Progenitor cell of endocrine pancreas (in vitro differentiated cells): ENCODE results near the gene RING1. TPM values are rescaled to one million over a fixed set of nuclear protein-coding genes. Genes with fewer than 3 reads are reported as not detected.
A peak's percentile ranks its signal among the peaks of the same experiment; 100 is the strongest.

Experiments
- DNase-seq: peaks from one replicate; pipeline ENCODE4 v3.0.0; 2021; ENCODE audit warnings: low spot score; ENCODE audit not compliant: unreplicated experiment
- H3K27ac Mint-ChIP-seq: 2 replicates; pipeline ENCODE4 v1.8.0; 2021; ENCODE audit warnings: mild to moderate bottlenecking, moderate library complexity, mixed read lengths
- H3K27me3 Mint-ChIP-seq: 2 replicates; pipeline ENCODE4 v1.8.0; 2021; ENCODE audit warnings: mixed read lengths
- H3K36me3 Mint-ChIP-seq: 2 replicates; pipeline ENCODE4 v1.8.0; 2022; ENCODE audit warnings: mixed read lengths; ENCODE audit not compliant: insufficient read depth
- H3K4me1 Mint-ChIP-seq: 2 replicates; pipeline ENCODE4 v1.8.0; 2021; ENCODE audit warnings: low read depth, mixed read lengths
- H3K4me3 Mint-ChIP-seq: 2 replicates; pipeline ENCODE4 v1.8.0; 2021; ENCODE audit warnings: low read depth, mild to moderate bottlenecking, moderate library complexity, mixed read lengths
- H3K9me3 Mint-ChIP-seq: 2 replicates; pipeline ENCODE4 v1.8.0; 2021; ENCODE audit warnings: low read depth, mixed read lengths
- microRNA-seq: library from miRNA; unstranded; fragments of <30 nt; microRNA quantifications from one replicate; pipeline ENCODE4 v1.1.0, GENCODE V29; 2020; ENCODE audit warnings: borderline number of aligned reads; ENCODE audit not compliant: unreplicated experiment
- total RNA-seq: library from RNA; stranded (reverse); gene quantifications from 2 replicates; pipeline ENCODE4 v1.2.1, GENCODE V29; 2021
- TF ChIP-seq, protein P1 (sequence below): fragments of 200-600 bp; sonication (generic); IDR thresholded peaks from one replicate; pipeline ENCODE4 v1.5.0; 2021; ENCODE audit warnings: antibody characterized with exemption, mild to moderate bottlenecking; ENCODE audit not compliant: unreplicated experiment

The RING1 gene
- total RNA-seq, 1 donor from 2014 or later, result 62.4 TPM

GRCh38 chr6:33252759-33253158 lies 44.5 kb downstream of the RING1 start:
- no peak for DNase-seq
- Mint-ChIP-seq H3K27ac (no peak overlapping the region), H3K27me3 (peaks cover 2% of the 10 kb centered on the region), H3K4me3 (no peak overlapping the region), H3K9me3 (no peaks in the 10 kb centered on the region), H3K36me3 (peaks cover 21% of the 10 kb centered on the region), H3K4me1 (peaks cover 18% of the 10 kb centered on the region)
- TF ChIP-seq, protein P1, sequence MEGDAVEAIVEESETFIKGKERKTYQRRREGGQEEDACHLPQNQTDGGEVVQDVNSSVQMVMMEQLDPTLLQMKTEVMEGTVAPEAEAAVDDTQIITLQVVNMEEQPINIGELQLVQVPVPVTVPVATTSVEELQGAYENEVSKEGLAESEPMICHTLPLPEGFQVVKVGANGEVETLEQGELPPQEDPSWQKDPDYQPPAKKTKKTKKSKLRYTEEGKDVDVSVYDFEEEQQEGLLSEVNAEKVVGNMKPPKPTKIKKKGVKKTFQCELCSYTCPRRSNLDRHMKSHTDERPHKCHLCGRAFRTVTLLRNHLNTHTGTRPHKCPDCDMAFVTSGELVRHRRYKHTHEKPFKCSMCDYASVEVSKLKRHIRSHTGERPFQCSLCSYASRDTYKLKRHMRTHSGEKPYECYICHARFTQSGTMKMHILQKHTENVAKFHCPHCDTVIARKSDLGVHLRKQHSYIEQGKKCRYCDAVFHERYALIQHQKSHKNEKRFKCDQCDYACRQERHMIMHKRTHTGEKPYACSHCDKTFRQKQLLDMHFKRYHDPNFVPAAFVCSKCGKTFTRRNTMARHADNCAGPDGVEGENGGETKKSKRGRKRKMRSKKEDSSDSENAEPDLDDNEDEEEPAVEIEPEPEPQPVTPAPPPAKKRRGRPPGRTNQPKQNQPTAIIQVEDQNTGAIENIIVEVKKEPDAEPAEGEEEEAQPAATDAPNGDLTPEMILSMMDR, result no peak

GRCh38 chr6:33254591-33254990 lies 46.3 kb downstream of the RING1 start:
- Mint-ChIP-seq H3K4me1 (peaks cover 7% of the 10 kb centered on the region), H3K27ac (no peak overlapping the region), H3K36me3 (peaks cover 32% of the 10 kb centered on the region), H3K4me3 (no peak overlapping the region), H3K27me3 (no peaks in the 10 kb centered on the region), H3K9me3 (no peaks in the 10 kb centered on the region)
- DNase-seq, result no peak
- TF ChIP-seq, protein P1, result no peak

- H3K36me3 Mint-ChIP-seq, result peaks cover 39% of the 10 kb centered on the region
- H3K4me3 Mint-ChIP-seq, result no peak overlapping the region
- H3K27ac Mint-ChIP-seq, result no peak overlapping the region
- no peaks in the 10 kb centered on the region for H3K27me3 Mint-ChIP-seq
- DNase-seq, result no peak
- H3K9me3 Mint-ChIP-seq, result no peaks in the 10 kb centered on the region
- TF ChIP-seq, protein P1, result no peak
- no peaks in the 10 kb centered on the region for H3K4me1 Mint-ChIP-seq
Measured at GRCh38 chr6:33259032-33259431, 50.7 kb downstream of the RING1 start.

Small RNA genes lying within 50 kb of the gene (microRNA-seq; reads per million reads assigned to microRNA genes)
- 9.6 reads per million, percentile 16 among the genes with 10 or more reads in this experiment for gene MIR219A1

Other genes with a start within 250 kb of the RING1 start
- gene BRD2, start 239.9 kb upstream of the RING1 start, total RNA-seq, result 229 and 238 TPM in 2 replicates
- gene HLA-DOA, start 198.9 kb upstream of the RING1 start, total RNA-seq, result 4.1 and 5.6 TPM in 2 replicates
- 0.89 and 1.8 TPM in 2 replicates for gene HLA-DPA1, start 134.9 kb upstream of the RING1 start, total RNA-seq
- gene HLA-DPB1, start 132.5 kb upstream of the RING1 start, total RNA-seq, result 13.5 and 17.9 TPM in 2 replicates
- gene COL11A2, start 16.0 kb upstream of the RING1 start, total RNA-seq, result 4.3 and 5.3 TPM in 2 replicates
- 44.3 and 47.1 TPM in 2 replicates for gene RXRB, start 7.8 kb upstream of the RING1 start, total RNA-seq
- 108 and 109 TPM in 2 replicates for gene SLC39A7, start 7.6 kb upstream of the RING1 start, total RNA-seq
- 7.0 and 9.2 TPM in 2 replicates for gene HSD17B8, start 3.8 kb upstream of the RING1 start, total RNA-seq
- 77.2 and 81.7 TPM in 2 replicates for gene VPS52, start 63.4 kb downstream of the RING1 start, total RNA-seq
- 1,974 and 2,131 TPM in 2 replicates for gene RPS18, start 63.6 kb downstream of the RING1 start, total RNA-seq
- 5.3 and 5.7 TPM in 2 replicates for gene B3GALT4, start 68.6 kb downstream of the RING1 start, total RNA-seq
- 47.5 and 53.4 TPM in 2 replicates for gene WDR46, start 80.7 kb downstream of the RING1 start, total RNA-seq
- gene PFDN6, start 81.1 kb downstream of the RING1 start, total RNA-seq, result 46.1 and 52.1 TPM in 2 replicates
- gene RGL2, start 90.4 kb downstream of the RING1 start, total RNA-seq, result 175 and 196 TPM in 2 replicates
- gene TAPBP, start 105.6 kb downstream of the RING1 start, total RNA-seq, result 20.2 and 22.3 TPM in 2 replicates
- 27.3 and 28.1 TPM in 2 replicates for gene ZBTB22, start 109.2 kb downstream of the RING1 start, total RNA-seq
- gene DAXX, start 114.5 kb downstream of the RING1 start, total RNA-seq, result 47.5 and 48.4 TPM in 2 replicates
- 45.5 and 46.6 TPM in 2 replicates for gene KIFC1, start 183.3 kb downstream of the RING1 start, total RNA-seq
- gene PHF1, start 202.5 kb downstream of the RING1 start, total RNA-seq, result 58.1 and 58.4 TPM in 2 replicates
- 252 and 264 TPM in 2 replicates for gene CUTA, start 209.6 kb downstream of the RING1 start, total RNA-seq
- gene SYNGAP1, start 211.6 kb downstream of the RING1 start, total RNA-seq, result 59.9 and 60.3 TPM in 2 replicates
- 15.4 and 15.7 TPM in 2 replicates for gene ZBTB9, start 246.1 kb downstream of the RING1 start, total RNA-seq